GM19328 (cell line): ENCODE results near the gene RBM24.

Experiments
- ATAC-seq: cut with Tn5 transposase; IDR thresholded peaks from one replicate; pipeline ENCODE4 v1.9.1; 2021; ENCODE audit warnings: mild to moderate bottlenecking, moderate library complexity; ENCODE audit not compliant: unreplicated experiment

The RBM24 gene

GRCh38 chr6:17341117-17341805 is 60.1 kb downstream of the RBM24 start:
- no peak for ATAC-seq

GRCh38 chr6:17341891-17342290 is 60.7 kb downstream of the RBM24 start:
- no peak for ATAC-seq

- no peak for ATAC-seq
Measured at GRCh38 chr6:17343215-17343614, 62.1 kb downstream of the RBM24 start.
